Endothelial cell of umbilical vein (primary cell): ENCODE results near the gene PEX16. TPM values are rescaled to one million over a fixed set of nuclear protein-coding genes. Genes with fewer than 3 reads are reported as not detected.
"Not testable (repeated sequence)": the region's sequence is repeated elsewhere in the genome, so short reads cannot be mapped to it uniquely, and the experiment has no call there.

Source experiments
- BruUV-seq: library from RNA; stranded (reverse); fragments of 400-500 nt; replicated peaks from 2 replicates; lab custom pipeline; 2021; lab: Mats Ljungman, UMichigan
- CTCF ChIA-PET: fragments of 300-600, 350-600 bp; sonication (Branson Sonifier 250); formaldehyde crosslinking; loops from one replicate; lab custom pipeline; 2021; ENCODE audit warnings: antibody characterized with exemption, inconsistent platforms; lab: Charles Lee
- POLR2A ChIA-PET: fragments of 300-600, 350-600 bp; sonication (Branson Sonifier 250); formaldehyde crosslinking; loops from one replicate; lab custom pipeline; 2021; ENCODE audit warnings: antibody characterized with exemption, inconsistent platforms; lab: Charles Lee
- DNase-seq: peaks from one replicate; pipeline ENCODE4 v3.0.0-alpha.2; 2011; ENCODE audit warnings: low read depth, low spot score
- FAIRE-seq: peaks from 2 replicates; lab custom pipeline; 2011; peaks lifted over from hg19 to GRCh38; lab: Jason Lieb, UNC
- H2AFZ ChIP-seq: 2 replicates; pipeline ENCODE4 v1.6.0; 2012; ENCODE audit warnings: low read depth, low read length, control low read depth, inconsistent platforms
- H3K27ac ChIP-seq: 2 replicates; pipeline ENCODE4 v1.5.1; 2011; ENCODE audit warnings: low read depth, mild to moderate bottlenecking, control low read depth, low read length, moderate library complexity; ENCODE audit not compliant: insufficient read depth
- H3K27me3 ChIP-seq, 2 experiments: 2 replicates each; pipeline versions ENCODE4 v1.6.0 to v1.6.1; 2011; ENCODE audit warnings: low read length in 2 of 2, mixed read lengths in 1 of 2; ENCODE audit not compliant: control insufficient read depth in 2 of 2, insufficient read depth in 2 of 2
- H3K36me3 ChIP-seq, 2 experiments: 2 replicates in 1 of 2; 3 replicates in 1 of 2; pipeline ENCODE4 v1.5.1; 2011; ENCODE audit warnings: low read length in 2 of 2, mild to moderate bottlenecking in 1 of 2, moderate library complexity in 1 of 2; ENCODE audit not compliant: control insufficient read depth in 2 of 2, insufficient read depth in 2 of 2; ENCODE audit errors: extremely low read depth in 1 of 2
- H3K4me1 ChIP-seq: 3 replicates; pipeline ENCODE4 v1.5.1; 2011; ENCODE audit warnings: mild to moderate bottlenecking, low read length; ENCODE audit not compliant: control insufficient read depth, insufficient read depth; ENCODE audit errors: extremely low read depth
- H3K4me2 ChIP-seq: 2 replicates; pipeline ENCODE4 v1.6.1; 2011; ENCODE audit warnings: low read length, control low read depth, mixed read lengths; ENCODE audit not compliant: insufficient read depth
- H3K4me3 ChIP-seq, 3 experiments: fragments of 200-600 bp in 1 of 3; sonication (generic), shearing (Covaris generic) in 1 of 3; replicated peaks in 1 of 3; 2 replicates each; pipeline ENCODE4 v1.5.1; 2011 to 2016; ENCODE audit warnings: control low read depth in 3 of 3, low read length in 3 of 3, mild to moderate bottlenecking in 2 of 3, inconsistent platforms in 1 of 3, low read depth in 1 of 3, moderate library complexity in 1 of 3; ENCODE audit not compliant: insufficient read depth in 1 of 3
- H3K79me2 ChIP-seq: 2 replicates; pipeline ENCODE4 v1.6.0; 2012; ENCODE audit warnings: low read length, inconsistent platforms; ENCODE audit not compliant: control insufficient read depth, insufficient read depth
- H3K9ac ChIP-seq: replicated peaks from 2 replicates; pipeline ENCODE3; 2011; ENCODE audit warnings: low read length, control low read depth; ENCODE audit not compliant: insufficient read depth; ENCODE audit errors: extremely low read depth
- H3K9me1 ChIP-seq: replicated peaks from 3 replicates; pipeline ENCODE4 v1.6.0; 2011; ENCODE audit warnings: mild to moderate bottlenecking, low read length; ENCODE audit not compliant: control insufficient read depth, insufficient read depth; ENCODE audit errors: extremely low read depth
- H3K9me3 ChIP-seq: replicated peaks from 2 replicates; pipeline ENCODE4 v1.5.1; 2012; ENCODE audit warnings: low read length, inconsistent platforms; ENCODE audit not compliant: control insufficient read depth, insufficient read depth
- H4K20me1 ChIP-seq: replicated peaks from 2 replicates; pipeline ENCODE3; 2011; ENCODE audit warnings: mild to moderate bottlenecking, low read length; ENCODE audit not compliant: control insufficient read depth, insufficient read depth; ENCODE audit errors: extremely low read depth
- CTCF ChIP-seq, 2 donors: IDR thresholded peaks; 1 replicate in 1 of 2; 2 replicates in 1 of 2; pipeline ENCODE4 v1.5.1; 2011; ENCODE audit warnings: low read length in 2 of 2, mild to moderate bottlenecking in 2 of 2, moderate library complexity in 2 of 2, control low read depth in 1 of 2, inconsistent platforms in 1 of 2, low read depth in 1 of 2; ENCODE audit not compliant: insufficient read depth in 1 of 2; ENCODE audit errors: extremely low read depth in 1 of 2
- EZH2 ChIP-seq: IDR thresholded peaks from 2 replicates; pipeline ENCODE4 v1.6.1; 2012; ENCODE audit warnings: borderline replicate concordance, low read depth, mild to moderate bottlenecking, moderate library complexity, low read length, inconsistent platforms; ENCODE audit not compliant: severe bottlenecking
- FOS ChIP-seq: IDR thresholded peaks from 2 replicates; pipeline ENCODE4 v1.6.1; 2011; ENCODE audit warnings: mild to moderate bottlenecking, low read length, moderate library complexity, borderline replicate concordance; ENCODE audit not compliant: insufficient read depth
- GATA2 ChIP-seq: IDR thresholded peaks from 2 replicates; pipeline ENCODE4 v1.7.0; 2011; ENCODE audit warnings: low read depth, mild to moderate bottlenecking, moderate library complexity, mixed read lengths, low read length; ENCODE audit not compliant: insufficient read length, insufficient read depth
- JUN ChIP-seq: IDR thresholded peaks from 2 replicates; pipeline ENCODE4 v1.6.1; 2011; ENCODE audit warnings: borderline replicate concordance, low read depth; ENCODE audit not compliant: insufficient read length, insufficient read depth
- MYC ChIP-seq: IDR thresholded peaks from one replicate; pipeline ENCODE4 v1.6.1; 2011; ENCODE audit warnings: mild to moderate bottlenecking, low read depth, low read length
- POLR2A ChIP-seq: IDR thresholded peaks from 2 replicates; pipeline ENCODE4 v1.6.1; 2012; ENCODE audit warnings: low read depth, mild to moderate bottlenecking, control low read depth, low read length
- POLR2AphosphoS5 ChIP-seq: IDR thresholded peaks from 2 replicates; pipeline ENCODE4 v1.6.1; 2012; ENCODE audit warnings: low read depth, mild to moderate bottlenecking, control low read depth, low read length, moderate library complexity; ENCODE audit not compliant: insufficient read depth
- dilution Hi-C: fragments of 300-500 bp; cut with MboI; formaldehyde crosslinking; loops from one replicate; pipeline ENCODE4 v1.15.0; 2019; ENCODE audit warnings: low sequenced_read_pairs; ENCODE audit not compliant: extremely low pct_ligation_motif_present
- intact Hi-C: fragments of 100-400 bp; cut with micrococcal nuclease; formaldehyde crosslinking; loops from one replicate; pipeline ENCODE4 v1.10.0; 2022
- polyA plus RNA-seq, 4 experiments: library from polyadenylated mRNA; depleted of rRNA in 3 of 4; stranded (reverse) in 3 of 4; unstranded in 1 of 4; fragments of >200 nt; gene quantifications; 2 replicates each; pipeline versions ENCODE4 v1.2.1 to v1.2.3, GENCODE V29; 2011 to 2012; ENCODE audit warnings: missing spikeins in 1 of 4
- total RNA-seq: library from RNA; stranded (reverse); gene quantifications from 2 replicates; pipeline ENCODE4 v1.2.3, GENCODE V29; 2021
- TF ChIP-seq, protein P1 (sequence below): IDR thresholded peaks from 2 replicates; pipeline ENCODE4 v1.6.1; 2011; ENCODE audit not compliant: insufficient read depth, insufficient read length

PEX16 gene
- total and polyA plus RNA-seq, 2 donors (not counting 3 experiments of a cell fraction or from before 2014, with no cell fraction given), result 27.4 to 32.2 TPM

DNA sequence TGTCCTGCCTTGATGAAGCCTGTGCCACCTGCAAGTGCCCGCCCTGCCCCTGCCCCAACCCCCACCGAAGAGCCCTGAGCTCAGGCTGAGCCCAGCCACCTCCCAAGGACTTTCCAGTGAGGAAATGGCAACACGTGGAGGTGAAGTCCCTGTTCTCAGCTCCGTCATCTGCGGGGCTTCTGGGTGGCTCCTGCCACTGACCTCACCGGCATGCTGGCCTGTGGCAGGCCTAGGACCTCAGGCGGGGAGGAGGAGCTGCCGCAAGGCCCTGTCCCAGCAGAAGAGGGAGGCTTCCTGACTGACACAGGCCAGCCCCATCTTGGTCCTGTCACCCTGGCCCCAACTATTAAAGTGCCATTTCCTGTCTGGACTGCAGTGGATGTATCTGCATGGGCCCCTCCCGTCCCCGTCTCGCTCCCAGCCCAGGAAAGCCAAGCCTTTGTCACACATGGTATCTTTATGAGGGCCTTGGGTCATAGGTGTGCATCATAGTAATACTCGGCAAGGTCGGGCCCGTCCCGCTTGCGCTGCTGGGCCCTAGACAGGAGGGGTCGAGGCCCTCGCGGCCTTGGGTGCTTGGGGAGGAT, 11.5 kb downstream of the PEX16 start:
- TSS peak; percentile 10 for BruUV-seq
- no peaks in the 10 kb centered on the region for H3K27me3 ChIP-seq
- H3K9ac ChIP-seq, result no peak overlapping the region
- peaks cover 0 to 20% of the 10 kb centered on the region in 2 experiments for H3K36me3 ChIP-seq
- no peak overlapping the region for H2AFZ ChIP-seq
- POLR2A ChIA-PET, result interaction anchor here (1.5 kb wide), 1 partner anchor 12 kb away, joined by 3 read pairs; the partner anchor contains the start of gene PEX16
- H3K9me3 ChIP-seq, result no peaks in the 10 kb centered on the region
- DNase-seq (no peak), FAIRE-seq (no peak)
- no peaks in the 10 kb centered on the region for H3K4me1 ChIP-seq
- no peak overlapping the region for H3K4me2 ChIP-seq
- CTCF ChIA-PET, result interaction anchor here (1.9 kb wide), 1 partner anchor 33 kb away, joined by 4 read pairs; no protein-coding TSS in a partner anchor
- TF ChIP-seq POLR2AphosphoS5 (no peak), GATA2 (no peak), MYC (no peak), POLR2A (no peak), CTCF (IDR thresholded peaks at IDR 0.05; ENCODE audit: extremely low read depth in 1 of 2, insufficient read depth in 1 of 2, low read depth in 1 of 2, low read length in 2 of 2) (no peak), FOS (no peak), EZH2 (no peak), JUN (no peak)
- TF ChIP-seq, protein P1, sequence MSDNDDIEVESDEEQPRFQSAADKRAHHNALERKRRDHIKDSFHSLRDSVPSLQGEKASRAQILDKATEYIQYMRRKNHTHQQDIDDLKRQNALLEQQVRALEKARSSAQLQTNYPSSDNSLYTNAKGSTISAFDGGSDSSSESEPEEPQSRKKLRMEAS, result no peak
- H3K79me2 ChIP-seq, result no peaks in the 10 kb centered on the region
- no peak overlapping the region for H3K4me3 ChIP-seq
- no peak overlapping the region for H3K27ac ChIP-seq
- H3K9me1 ChIP-seq, result no peaks in the 10 kb centered on the region
- H4K20me1 ChIP-seq, result no peaks in the 10 kb centered on the region
- dilution Hi-C loops (no loop called here), intact Hi-C loops (no loop called here)

DNA sequence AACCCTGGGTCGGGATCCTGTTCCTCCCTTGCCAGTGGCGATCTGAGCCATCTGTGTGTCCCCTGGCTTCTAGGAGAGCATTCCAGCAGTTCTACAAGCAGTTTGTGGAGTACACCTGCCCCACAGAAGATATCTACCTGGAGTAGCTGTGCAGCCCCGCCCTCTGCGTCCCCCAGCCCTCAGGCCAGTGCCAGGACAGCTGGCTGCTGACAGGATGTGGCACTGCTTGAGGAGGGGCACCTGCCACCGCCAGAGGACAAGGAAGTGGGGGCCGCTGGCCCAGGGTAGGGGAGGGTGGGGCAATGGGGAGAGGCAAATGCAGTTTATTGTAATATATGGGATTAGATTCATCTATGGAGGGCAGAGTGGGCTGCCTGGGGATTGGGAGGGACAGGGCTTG, 12.1 kb downstream of the PEX16 start:
- H3K36me3 ChIP-seq, result peaks cover 0 to 14% of the 10 kb centered on the region in 2 experiments
- H3K4me1 ChIP-seq, H2AFZ ChIP-seq, H3K27ac ChIP-seq, H4K20me1 ChIP-seq, H3K9me1 ChIP-seq, FAIRE-seq, dilution Hi-C loops, H3K79me2 ChIP-seq, H3K27me3 ChIP-seq, BruUV-seq, DNase-seq, H3K4me2 ChIP-seq, H3K9me3 ChIP-seq, intact Hi-C loops, H3K4me3 ChIP-seq, H3K9ac ChIP-seq: not testable (repeated sequence)
- POLR2A ChIA-PET, result interaction anchor here (1.5 kb wide), 1 partner anchor 12 kb away, joined by 3 read pairs; the partner anchor contains the start of gene PEX16
- CTCF ChIA-PET, result interaction anchor here (1.9 kb wide), 1 partner anchor 32 kb away, joined by 4 read pairs; no protein-coding TSS in a partner anchor
